ENCODE measurements around the gene RABL2A.
A peak's percentile ranks its signal among the peaks of the same experiment; 100 is the strongest.
"Not testable (repeated sequence)": the region's sequence is repeated elsewhere in the genome, so short reads cannot be mapped to it uniquely, and the experiment has no call there.

DNA sequence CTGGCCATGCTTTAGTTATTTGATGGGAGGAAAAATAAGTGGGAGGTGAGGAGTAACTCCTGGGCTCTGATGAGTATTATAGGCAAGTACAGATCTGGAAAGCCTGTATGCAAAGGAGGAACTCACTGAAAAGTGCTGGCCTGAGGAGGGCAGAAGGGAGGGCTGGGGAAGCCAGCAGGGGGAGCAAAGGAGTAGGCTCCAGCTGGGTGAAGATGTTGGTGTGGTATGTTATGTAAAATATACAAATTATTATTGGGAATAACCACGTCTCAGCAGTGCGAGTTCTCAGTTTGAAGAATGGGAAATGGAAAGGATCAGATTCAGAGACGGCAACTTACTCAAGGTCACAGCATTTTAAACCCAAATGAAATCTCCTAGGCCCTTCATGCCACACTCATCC, 39.9 kb upstream of the RABL2A start:
- TF ChIP-seq EGR1 (IDR thresholded peaks at IDR 0.05; ENCODE audit: low read depth in 2 of 2); GABPA (IDR thresholded peaks at IDR 0.05 in 1 of 2, conservative IDR thresholded peaks at IDR 0.05 in 1 of 2); YY1 (IDR thresholded peaks at IDR 0.05); TAF1 (conservative IDR thresholded peaks at IDR 0.05); FOXA2 (IDR thresholded peaks at IDR 0.05); FOXA1 (IDR thresholded peaks at IDR 0.05); JUND (IDR thresholded peaks at IDR 0.05); RXRA (IDR thresholded peaks at IDR 0.05): not testable (repeated sequence)
- TF ChIP-seq, protein P1, sequence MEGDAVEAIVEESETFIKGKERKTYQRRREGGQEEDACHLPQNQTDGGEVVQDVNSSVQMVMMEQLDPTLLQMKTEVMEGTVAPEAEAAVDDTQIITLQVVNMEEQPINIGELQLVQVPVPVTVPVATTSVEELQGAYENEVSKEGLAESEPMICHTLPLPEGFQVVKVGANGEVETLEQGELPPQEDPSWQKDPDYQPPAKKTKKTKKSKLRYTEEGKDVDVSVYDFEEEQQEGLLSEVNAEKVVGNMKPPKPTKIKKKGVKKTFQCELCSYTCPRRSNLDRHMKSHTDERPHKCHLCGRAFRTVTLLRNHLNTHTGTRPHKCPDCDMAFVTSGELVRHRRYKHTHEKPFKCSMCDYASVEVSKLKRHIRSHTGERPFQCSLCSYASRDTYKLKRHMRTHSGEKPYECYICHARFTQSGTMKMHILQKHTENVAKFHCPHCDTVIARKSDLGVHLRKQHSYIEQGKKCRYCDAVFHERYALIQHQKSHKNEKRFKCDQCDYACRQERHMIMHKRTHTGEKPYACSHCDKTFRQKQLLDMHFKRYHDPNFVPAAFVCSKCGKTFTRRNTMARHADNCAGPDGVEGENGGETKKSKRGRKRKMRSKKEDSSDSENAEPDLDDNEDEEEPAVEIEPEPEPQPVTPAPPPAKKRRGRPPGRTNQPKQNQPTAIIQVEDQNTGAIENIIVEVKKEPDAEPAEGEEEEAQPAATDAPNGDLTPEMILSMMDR (IDR thresholded peaks at IDR 0.05; ENCODE audit: low read depth, low read length, missing input control), result peak; percentile 26
- TF ChIP-seq RAD21 (IDR thresholded peaks at IDR 0.05), result peak; percentile 9 to 57
- TF ChIP-seq, protein P2, sequence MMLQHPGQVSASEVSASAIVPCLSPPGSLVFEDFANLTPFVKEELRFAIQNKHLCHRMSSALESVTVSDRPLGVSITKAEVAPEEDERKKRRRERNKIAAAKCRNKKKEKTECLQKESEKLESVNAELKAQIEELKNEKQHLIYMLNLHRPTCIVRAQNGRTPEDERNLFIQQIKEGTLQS (IDR thresholded peaks at IDR 0.05), result not testable (repeated sequence)
- TF ChIP-seq, protein P3, sequence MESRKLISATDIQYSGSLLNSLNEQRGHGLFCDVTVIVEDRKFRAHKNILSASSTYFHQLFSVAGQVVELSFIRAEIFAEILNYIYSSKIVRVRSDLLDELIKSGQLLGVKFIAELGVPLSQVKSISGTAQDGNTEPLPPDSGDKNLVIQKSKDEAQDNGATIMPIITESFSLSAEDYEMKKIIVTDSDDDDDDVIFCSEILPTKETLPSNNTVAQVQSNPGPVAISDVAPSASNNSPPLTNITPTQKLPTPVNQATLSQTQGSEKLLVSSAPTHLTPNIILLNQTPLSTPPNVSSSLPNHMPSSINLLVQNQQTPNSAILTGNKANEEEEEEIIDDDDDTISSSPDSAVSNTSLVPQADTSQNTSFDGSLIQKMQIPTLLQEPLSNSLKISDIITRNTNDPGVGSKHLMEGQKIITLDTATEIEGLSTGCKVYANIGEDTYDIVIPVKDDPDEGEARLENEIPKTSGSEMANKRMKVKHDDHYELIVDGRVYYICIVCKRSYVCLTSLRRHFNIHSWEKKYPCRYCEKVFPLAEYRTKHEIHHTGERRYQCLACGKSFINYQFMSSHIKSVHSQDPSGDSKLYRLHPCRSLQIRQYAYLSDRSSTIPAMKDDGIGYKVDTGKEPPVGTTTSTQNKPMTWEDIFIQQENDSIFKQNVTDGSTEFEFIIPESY (IDR thresholded peaks at IDR 0.05), result not testable (repeated sequence)
- TF ChIP-seq, protein P4, sequence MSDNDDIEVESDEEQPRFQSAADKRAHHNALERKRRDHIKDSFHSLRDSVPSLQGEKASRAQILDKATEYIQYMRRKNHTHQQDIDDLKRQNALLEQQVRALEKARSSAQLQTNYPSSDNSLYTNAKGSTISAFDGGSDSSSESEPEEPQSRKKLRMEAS (IDR thresholded peaks at IDR 0.05), result not testable (repeated sequence)
- TF ChIP-seq, protein P5, sequence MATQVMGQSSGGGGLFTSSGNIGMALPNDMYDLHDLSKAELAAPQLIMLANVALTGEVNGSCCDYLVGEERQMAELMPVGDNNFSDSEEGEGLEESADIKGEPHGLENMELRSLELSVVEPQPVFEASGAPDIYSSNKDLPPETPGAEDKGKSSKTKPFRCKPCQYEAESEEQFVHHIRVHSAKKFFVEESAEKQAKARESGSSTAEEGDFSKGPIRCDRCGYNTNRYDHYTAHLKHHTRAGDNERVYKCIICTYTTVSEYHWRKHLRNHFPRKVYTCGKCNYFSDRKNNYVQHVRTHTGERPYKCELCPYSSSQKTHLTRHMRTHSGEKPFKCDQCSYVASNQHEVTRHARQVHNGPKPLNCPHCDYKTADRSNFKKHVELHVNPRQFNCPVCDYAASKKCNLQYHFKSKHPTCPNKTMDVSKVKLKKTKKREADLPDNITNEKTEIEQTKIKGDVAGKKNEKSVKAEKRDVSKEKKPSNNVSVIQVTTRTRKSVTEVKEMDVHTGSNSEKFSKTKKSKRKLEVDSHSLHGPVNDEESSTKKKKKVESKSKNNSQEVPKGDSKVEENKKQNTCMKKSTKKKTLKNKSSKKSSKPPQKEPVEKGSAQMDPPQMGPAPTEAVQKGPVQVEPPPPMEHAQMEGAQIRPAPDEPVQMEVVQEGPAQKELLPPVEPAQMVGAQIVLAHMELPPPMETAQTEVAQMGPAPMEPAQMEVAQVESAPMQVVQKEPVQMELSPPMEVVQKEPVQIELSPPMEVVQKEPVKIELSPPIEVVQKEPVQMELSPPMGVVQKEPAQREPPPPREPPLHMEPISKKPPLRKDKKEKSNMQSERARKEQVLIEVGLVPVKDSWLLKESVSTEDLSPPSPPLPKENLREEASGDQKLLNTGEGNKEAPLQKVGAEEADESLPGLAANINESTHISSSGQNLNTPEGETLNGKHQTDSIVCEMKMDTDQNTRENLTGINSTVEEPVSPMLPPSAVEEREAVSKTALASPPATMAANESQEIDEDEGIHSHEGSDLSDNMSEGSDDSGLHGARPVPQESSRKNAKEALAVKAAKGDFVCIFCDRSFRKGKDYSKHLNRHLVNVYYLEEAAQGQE (IDR thresholded peaks at IDR 0.05), result not testable (repeated sequence)

Measured in liver (tissue), 3 donors.